GM18868 (cell line): ENCODE results near the gene VPS37B.
"Not testable (repeated sequence)": the region's sequence is repeated elsewhere in the genome, so short reads cannot be mapped to it uniquely, and the experiment has no call there.

Experiments used
- ATAC-seq: cut with Tn5 transposase; IDR thresholded peaks from one replicate; pipeline ENCODE4 v1.9.1; 2021; ENCODE audit warnings: mild to moderate bottlenecking, moderate library complexity; ENCODE audit not compliant: unreplicated experiment

The VPS37B gene, protein sequence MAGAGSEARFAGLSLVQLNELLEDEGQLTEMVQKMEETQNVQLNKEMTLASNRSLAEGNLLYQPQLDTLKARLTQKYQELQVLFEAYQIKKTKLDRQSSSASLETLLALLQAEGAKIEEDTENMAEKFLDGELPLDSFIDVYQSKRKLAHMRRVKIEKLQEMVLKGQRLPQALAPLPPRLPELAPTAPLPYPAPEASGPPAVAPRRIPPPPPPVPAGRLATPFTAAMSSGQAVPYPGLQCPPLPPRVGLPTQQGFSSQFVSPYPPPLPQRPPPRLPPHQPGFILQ

DNA sequence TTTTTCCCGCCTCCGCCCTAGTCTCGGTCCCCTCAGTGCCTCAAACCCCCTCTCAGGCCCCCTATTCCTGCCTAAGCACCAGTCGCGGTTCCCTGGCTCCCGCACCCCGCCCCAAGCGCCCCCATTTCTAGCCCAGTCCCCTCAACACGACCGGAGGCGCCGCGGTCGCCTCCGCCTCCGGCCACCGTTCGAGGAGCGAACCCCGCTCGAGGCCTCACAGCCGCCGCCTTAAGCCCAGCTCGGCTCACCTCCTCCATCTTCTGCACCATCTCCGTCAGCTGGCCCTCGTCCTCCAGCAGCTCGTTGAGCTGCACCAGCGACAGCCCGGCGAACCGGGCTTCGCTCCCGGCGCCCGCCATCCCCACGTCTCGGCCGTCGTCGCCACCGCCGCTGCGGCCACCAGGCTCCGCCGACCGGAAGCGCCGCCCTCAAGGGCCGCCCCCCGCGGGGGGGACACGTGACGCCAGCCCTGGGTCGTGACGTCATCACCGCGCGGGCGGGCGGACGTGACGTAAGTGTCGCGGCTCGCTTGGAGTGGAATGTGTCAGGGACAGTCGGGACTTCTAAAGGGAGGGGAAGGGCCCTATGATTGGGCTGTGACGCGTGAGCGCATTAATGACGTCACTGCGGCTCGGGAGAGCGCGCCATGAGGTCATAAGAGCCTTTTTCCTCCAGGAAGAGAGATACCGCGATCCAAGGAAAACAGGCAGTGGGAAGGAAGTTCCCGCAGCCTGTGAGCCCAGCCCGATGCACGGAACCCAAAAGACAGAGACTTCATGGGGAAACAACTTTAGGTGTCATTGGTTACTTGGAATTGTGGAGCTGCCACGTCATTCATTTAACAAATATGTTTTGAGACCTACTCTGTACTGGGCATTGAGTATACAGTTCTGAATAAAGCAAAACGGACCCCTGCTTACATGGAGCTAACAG is at the start of gene VPS37B:
Gene VPS37B (minus strand): TSS at position 421 of the 933 bp plus-strand sequence. CDS start 62 bp downstream, at position 359.
- no peak for ATAC-seq

DNA sequence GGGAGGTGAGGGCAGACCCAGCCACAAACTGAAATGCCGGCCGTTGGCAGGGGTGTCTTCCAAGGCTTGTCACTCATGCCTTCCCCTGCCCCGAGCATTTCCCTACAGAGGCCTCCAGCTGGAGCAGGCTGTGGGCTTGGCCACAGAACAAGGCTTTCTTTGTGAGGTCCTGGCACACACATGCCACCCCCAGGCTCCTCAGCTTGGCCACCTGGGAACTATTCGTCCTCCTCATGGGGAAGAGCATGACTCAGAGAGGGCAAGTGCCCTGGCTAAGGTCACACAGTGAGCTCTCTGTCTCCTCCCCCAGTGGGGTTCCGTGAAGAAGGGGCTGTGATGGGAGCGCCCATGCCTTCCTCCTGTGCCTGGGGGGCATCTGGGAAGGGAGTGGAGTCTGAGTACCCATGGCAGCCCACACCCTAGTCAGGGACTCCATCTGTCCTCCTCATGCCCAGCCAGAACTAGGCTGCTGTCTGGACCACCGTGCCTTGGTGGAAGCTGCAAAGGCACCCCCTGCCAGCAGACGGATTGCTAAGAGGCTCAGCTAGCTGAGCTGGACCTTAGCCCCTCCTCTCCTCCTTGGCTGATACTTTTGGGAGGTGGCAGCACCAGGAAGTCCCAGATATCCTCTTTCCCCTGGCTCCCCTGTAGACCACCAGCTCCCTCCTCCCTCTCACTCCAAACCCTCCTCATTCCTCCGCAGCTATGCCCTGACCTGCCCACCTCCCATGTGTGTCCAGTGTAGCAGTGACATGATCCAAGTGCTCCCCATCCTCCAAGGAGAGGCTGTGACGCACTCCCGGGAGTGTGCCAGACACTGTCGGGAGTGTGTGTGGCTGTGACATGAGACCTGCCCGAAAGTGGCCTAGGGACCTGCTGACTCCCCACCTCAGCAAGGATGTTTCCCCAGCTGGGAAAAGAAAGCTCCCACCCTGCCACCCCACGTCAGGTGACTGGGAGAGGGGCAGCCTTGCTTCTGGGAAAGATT is 49.0 kb upstream of the VPS37B start:
- no peak for ATAC-seq

DNA sequence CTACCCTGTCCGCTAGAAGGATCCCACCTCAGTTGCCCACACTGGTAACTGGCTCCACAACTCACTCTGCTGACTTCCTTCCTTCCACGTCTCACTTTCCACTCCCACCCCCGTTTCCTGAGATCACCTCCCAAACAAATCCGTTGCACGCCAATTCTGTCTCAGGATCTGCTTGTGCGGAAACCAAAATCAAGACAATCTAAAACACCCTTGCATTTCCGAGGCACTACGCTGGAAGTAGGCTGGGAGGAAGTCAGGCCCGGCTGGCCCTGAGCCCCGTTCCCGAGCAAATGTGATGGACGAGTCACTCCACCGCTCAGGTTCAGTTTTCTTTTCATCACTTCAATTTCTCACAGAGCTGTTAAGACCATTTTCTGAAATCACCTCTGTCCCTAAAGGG is 47.3 kb upstream of the VPS37B start:
- no peak for ATAC-seq

DNA sequence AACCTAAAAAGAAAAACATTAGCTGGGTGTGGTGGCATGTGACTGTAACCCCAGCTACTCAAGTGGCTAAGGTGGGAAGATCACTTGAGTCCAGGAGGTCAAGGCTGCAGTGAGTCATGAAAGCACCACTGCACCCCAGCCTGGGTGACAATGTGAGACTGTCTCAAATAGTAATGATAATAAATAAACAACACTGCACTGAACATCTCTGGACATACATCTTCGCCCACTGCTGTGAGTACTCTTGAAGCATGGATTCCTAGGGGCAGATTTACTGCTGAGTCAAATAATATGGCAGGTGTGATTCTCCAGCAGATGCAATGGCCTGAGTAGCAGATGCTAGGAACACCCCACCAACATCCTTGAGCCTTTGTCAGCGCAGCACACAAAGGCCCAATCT is 46.7 kb upstream of the VPS37B start:
- ATAC-seq: no peak

DNA sequence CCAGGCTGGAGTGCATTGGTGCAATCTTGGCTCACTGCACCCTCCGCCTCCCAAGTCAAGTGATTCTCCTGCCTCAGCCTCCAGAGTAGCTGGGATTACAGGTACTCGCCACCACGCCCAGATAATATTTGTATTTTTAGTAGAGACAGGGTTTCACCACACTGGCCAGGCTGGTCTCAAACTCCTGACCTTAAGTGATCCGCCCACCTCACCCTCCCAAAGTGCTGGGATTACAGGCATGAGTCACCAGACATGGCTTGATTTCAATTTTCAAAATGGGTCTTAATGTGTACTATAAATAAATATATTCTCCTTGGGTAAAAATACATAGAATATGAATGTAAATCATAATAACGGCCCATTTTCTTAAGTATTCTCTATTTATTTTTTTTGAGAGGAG is 45.4 kb upstream of the VPS37B start:
- not testable (repeated sequence) for ATAC-seq

DNA sequence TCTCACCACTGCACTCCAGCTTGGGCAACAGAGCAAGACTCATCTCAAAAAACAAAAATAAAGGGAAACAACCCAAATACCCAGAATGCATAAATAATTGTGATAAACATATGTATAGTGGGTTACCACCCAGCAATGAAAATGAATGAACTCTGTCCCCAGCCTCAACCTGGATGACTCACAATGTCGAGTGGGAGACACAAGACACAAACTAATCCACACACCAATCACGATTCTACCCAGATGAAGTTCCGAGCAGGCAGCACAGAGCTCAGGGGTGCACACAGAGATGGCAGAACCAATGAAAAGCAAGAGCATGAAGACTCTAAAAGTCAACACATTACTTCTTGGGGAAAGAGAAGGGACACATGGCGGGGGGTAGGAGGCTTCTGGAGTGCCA is 43.2 kb upstream of the VPS37B start:
- no peak for ATAC-seq

DNA sequence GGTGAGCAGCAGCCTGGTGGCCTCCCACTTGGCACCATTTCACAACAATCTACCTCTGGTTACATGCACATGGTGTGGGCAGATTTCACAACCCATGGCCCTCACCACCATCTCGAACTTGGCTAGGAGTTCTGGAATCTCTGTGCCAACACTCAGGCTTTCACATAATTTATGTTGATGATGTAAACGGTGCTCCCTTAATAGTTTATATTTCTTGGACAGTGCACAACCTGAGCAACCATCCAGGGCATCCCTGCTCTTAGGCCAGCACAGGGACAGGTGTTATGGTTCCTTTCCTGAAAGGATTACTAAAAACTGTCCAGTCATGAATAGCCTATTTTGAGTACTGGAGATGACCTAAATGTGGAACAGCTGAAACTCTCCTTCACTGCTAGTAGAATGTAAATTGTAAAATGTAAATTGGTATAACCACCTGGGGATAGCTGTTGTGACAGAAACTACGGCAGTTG is 41.7 kb upstream of the VPS37B start:
- no peak for ATAC-seq

DNA sequence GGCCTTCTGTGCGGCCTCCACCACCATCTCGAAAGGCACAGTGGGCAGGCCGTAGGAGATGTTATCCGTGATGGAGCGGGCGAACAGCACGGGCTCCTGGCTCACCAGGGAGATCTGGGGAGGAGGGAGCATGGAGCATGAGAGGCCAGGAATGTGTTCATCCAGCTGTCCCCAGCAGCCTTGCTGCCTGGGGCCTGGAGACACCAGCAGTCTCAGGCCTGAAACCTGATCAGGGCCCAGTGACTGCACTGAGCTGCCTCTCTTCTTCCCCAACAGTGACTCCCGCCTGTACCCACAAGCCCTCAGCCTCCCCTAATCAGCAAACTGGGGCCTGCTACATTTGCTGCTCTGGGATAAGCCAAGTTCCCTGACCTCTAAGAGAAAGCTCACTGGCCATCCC is 39.4 kb upstream of the VPS37B start:
- no peak for ATAC-seq

DNA sequence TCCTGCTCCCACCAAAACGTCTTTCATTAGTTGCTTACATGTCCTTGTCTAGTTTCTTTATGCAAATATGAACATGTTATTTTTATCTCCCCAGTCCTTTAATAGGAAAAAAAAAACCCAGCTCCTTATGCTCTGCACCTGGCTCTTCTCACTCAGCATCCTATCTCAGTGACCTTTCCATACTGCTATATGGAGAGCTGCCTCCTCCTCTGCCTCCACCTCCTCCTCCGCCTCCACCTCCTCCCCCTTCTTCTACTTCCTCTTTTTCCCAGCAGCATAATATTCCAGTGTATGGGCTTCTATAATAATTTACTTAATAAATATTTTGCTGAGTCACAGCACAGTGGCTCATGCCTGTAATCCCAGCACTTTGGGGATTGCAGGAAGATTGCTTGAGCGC is 38.8 kb upstream of the VPS37B start:
- no peak for ATAC-seq

DNA sequence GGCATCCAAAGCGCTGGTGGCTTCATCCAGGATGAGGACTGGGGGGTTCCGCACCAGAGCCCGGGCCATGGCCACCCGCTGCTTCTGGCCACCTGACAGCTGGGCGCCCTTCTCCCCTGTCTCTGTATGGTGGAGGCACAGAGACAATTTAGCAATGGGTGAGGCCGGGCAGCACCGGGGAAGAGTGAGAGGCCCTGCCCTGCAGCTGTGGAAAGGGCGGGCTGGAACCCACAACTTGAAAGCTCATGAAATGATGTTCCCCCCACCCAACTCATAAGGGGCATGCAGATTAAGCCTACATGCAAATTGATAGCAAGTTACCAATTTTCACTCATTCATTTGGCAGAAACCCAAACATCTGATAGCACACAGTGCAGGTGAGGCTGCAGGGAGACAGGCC is 36.3 kb upstream of the VPS37B start:
- no peak for ATAC-seq

DNA sequence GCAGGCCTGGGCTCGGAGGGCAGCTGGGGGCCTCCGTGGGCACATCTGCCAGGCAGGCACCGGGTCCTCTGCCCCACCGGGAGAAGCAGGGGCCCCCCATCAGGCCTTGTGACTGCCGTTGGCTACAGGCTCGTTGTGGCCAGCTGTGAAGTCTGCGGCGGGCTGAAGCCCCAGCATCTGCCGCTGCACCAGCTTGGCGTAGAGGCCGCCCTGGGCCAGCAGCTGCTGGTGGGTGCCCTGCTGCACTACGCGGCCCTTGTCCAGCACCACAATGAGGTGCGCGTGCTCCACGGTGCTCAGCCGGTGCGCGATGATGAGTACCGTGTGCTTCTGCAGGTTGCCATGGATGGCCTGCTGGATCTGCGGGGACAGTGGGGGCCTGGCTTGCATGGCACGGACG is 33.9 kb upstream of the VPS37B start:
- ATAC-seq: no peak

DNA sequence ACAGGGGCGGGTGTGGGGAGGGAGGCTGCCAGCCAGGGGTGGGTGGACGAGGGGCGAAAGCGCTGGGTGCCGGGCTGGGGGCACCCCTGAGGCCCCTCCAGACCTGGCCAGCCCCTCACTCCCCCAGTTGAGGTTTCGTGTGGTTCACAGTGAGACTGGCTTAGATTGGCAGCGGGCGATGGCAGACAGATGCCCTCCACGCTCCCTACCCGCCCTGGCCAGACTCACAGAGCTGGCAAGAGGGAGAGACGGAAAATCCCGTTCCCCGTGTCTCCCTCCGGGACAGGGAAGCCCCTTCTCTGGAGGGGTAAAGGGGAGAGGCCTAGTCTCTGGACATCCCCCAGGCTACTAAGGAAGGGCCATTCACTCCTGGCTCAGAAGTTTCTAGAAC is 33.2 kb upstream of the VPS37B start:
- ATAC-seq: no peak

DNA sequence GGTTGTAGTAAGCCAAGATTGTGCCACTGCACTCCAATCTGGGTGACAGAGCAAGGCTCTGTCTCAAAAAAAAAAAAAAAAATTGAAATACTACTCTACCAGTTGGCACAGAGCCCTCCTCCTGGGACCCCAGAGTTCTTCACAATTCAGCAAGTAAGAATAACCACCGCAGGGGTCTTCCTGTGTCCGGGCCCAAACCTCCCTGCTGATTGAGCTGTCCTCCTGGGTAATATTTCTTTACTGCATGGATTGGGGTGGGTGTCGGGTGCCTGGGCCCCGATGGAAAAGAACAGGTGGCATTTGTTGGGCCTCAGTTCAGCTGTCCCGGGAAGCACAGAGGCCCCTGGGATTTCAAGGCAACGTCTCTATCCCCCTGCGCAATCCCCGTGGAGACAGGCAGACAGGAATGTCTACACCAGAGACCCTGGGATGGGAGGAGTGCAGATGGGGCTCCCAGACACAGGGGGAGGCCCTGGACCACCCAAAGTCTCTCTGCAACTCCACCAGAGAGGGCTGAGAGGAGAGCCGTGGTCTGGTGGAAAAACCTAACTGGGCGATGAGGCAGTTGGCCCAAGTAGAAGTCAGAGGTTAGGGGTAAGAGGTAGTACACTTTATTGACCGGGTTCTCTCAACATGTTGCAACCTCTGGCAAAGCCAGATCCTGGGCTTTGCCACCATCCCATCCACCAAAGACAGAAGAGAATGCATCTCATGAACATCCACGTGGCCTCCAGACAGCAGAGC is 32.7 kb upstream of the VPS37B start:
- ATAC-seq: no peak

DNA sequence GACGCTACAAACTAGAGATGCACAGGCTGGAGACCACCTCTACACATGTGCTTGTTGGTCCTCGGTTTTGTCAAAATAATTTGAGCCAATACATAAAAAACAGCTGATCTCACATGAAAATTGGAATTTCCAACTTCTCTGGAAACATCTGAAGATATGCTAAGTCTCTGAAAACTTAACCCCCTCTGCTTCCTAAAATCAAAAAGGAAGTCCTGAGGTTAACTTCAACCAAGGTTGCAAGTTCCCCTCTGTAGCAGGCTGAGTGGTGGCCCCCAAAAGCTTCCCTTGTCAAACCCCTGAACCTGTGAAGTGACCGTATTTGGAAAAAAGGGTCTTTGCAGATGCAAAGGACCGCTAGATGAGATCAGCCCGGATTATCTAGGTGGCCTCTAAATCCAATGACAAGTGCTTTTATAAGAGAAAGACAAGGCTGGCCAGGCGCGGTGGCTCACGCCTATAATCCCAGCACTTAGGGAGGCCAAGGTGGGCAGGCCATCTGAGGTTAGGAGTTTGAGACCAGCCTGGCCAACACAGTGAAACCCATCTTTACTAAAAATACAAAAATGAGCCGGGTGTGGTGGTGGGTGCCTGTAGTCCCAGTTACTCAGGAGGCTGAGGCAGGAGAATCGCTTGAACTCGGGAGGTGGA is 32.0 kb upstream of the VPS37B start:
- no peak for ATAC-seq

DNA sequence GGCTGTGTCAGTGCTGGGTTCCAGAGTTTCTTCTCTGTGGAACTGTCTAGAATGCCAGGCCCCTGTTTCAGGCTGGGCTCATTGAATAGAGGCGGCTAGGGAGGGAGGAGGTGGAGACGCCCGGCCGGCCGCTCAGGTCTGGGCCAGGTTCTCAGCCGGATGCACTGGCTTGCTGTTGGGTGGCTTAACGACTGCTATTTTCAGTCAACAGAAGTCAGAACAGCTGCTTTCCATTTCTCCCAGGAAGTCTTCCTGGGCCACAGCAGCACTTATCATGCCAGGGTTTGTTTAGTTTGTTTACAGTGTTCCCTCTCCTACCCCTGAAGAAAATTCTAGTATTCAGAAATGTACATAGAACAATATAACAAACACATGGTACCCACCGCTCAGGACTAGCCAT is 26.0 kb upstream of the VPS37B start:
- no peak for ATAC-seq

DNA sequence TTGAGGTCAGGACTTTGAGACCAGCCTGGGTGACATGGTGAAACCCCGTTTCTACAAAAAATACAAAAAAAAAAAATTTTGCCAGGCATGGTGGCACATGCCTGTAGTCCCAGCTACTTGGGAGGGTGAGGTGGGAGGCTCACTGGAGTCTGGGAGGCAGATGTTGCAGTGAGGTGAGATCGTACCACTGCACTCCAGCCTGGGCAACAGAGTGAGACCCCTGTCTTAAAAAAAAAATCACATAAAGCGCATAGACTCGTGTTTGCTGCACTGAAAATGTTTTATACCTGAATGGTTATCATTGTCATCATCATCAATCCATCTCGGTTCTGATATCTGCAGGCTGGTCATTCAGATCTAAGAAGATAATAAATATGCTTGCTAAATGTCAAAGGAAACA is 24.8 kb upstream of the VPS37B start:
- ATAC-seq: no peak

DNA sequence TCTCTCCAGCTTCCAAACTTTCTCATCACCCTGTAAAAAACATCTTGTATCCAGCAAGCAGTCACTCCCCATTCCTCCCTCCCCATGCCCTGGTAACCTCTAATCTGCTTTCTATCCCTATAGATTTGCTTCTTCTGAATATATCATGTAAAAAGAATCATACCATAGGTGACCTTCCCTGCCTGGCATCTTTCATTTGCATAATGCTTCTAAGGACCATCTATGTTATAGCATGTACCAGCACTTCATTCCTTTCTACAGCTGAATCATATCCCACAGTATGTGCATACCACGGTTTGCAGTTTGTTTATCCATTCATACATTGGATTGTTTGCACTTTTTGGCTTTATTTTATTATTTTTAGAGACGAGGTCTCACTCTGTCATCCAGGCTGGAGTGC is 22.9 kb upstream of the VPS37B start:
- no peak for ATAC-seq

DNA sequence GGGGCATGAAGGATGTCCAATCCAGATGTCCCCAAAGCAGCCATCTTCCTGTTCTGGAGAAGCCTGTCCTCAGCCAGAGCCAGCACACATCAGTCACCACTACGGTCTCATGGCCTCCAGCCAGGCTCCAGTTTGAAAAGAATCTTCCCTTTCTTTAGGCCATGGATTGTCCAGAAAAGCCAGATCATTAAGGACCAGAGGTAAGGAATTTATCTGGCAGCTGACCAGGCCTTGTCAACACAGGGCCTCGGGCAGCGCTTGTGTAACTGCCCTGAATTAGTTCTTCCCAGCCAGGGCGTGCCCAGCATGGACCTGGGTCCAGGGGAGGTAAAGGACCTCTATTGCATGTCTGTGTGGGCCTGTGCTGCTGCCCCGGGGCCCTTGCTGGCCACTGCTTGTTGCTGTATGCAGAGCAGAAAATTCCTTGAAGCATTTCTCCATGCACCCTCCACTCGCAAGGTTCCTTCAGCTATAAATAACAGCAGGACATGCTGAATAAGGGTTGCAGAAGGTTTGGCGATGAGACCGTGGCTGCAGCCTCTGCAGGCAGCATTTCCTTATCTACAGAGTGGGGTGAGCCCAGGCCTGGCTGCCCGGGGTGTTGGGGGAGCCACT is 21.7 kb upstream of the VPS37B start:
- ATAC-seq: no peak
